Anterior cingulate cortex (tissue), 58 donors: ENCODE results near the gene RHOT2.

ENCODE experiments used
- DNase-seq, 58 donors: peaks; one replicate each; lab custom pipeline; 2025; lab: John Stamatoyannopoulos, UW

RHOT2 gene

DNA sequence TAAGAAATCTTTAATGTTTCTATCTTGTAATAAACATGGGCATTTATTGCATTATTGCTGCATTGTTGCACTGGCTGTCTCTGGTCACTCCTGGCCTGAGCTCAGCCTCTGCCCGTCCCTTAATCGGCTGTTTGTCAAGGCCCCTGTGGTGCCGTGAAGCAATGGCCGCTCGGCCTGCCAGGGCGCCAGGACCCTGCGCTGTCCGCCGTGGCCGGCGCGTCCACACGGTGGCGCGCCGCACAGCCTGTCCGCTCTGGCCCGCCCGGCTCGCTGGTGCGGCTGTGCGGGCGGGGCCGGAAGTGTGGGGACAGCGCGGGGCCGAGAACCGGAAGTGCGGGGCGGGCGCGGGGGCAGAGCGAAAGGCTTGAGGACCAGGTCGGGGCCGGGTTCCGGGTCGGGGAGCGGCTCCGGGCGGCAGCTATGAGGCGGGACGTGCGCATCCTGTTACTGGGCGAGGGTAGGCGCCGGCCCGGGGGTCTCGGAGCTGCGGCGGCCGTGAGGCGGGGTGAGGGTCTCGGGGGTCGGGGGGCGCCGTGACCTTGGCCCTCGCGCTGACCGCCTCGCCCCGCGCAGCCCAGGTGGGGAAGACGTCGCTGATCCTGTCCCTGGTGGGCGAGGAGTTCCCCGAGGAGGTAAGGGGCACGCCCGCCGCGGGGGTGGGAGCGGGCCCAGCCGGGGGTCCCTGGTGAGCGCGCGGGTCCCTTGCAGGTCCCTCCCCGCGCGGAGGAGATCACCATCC is at the start of gene RHOT2:
RHOT2 (plus strand) TSS at position 353 of the 739 bp plus-strand sequence; CDS start at position 421, 68 bp downstream.
- peak in 57 of 58 donors; percentile 12 to 93 (median 84) for DNase-seq

- no peak for DNase-seq
Measured at GRCh38 chr16:619476-620100, 48.3 kb upstream of the RHOT2 start.

DNA sequence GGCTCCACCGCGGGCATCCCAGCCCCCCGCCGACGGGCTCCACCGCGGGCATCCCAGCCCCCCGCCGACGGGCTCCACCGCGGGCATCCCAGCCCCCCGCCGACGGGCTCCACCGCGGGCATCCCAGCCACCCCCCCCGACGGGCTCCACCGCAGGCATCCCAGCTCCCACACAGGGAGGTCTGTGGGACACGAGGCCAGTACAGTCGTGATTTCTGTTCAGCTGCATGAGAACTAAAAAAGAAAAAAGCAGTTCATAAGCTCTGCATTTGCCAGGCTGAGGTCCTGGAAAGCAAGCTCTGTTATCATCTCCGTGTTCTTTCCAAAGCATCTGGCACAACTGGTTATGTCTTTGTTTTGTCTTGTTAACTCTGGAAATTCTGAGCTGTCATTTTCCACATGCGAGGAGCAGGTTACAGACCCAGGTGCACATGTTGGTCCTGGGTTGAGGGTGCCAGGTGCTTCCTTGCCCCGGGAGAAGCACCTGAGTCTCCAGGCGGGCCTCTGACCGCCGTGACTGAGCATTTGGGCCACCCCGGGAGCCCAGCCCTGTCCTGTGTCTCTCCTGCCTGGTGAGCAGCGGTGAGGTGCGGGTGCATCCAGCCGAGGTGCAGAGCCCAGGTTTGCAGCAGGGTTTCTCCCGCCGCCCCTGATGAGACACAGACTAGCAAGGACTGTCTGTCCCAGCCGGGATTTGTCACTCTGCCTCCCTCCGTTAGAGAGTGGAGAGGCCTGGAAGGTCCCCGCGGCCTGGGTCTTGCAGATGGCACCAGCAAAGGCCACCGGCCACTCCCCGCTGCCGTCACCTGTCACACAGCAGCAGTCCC is 47.0 kb upstream of the RHOT2 start:
- no peak for DNase-seq

DNA sequence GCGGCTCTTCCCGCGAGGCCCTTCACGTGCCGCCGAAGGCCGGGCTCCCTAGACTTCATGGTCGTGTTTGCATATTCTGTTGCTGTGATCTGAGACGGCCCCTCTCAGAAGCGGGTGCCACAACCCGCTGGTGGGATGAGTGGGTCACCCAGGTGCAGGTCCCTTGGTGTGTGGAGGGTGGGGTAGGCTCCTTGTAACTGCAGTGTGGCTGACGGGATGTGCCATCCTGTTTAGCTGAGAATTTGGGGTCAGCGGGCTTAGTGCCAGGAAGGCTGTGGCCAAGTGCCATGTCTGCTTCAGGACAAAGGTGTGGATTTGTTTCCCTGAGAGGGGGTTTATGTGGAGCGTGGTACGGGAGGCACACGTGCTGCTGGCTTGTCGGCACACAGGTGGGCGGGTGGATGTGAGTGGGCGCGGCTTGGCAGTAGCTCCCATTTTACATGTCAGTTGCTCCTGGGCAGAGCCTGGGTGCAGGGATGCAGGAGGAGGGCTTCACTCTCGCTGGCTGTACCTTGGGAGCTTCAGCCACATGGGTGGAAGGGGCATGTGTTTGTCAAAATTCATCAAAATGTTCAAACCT is 46.3 kb upstream of the RHOT2 start:
- DNase-seq: peak in 13 of 58 donors; percentile 11 to 47 (median 29)

DNA sequence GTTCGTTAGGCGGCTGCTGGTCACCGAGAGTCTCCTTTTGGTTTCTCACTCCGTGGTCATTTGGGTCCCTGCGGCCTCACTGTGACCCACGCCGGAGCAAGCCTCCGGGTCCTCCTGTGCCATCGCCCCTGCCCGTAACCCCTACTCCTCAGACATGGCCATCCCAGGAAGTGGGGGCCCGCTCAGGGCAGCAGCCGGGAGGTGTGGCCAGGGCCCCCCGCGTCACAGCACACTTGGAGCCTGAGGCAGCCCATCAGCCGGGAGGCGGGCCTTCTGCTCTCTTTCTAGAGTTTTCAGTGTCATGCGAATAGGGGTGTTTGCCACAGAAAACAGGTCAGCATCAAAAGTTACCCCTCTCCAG is 45.0 kb upstream of the RHOT2 start:
- DNase-seq: no peak

DNA sequence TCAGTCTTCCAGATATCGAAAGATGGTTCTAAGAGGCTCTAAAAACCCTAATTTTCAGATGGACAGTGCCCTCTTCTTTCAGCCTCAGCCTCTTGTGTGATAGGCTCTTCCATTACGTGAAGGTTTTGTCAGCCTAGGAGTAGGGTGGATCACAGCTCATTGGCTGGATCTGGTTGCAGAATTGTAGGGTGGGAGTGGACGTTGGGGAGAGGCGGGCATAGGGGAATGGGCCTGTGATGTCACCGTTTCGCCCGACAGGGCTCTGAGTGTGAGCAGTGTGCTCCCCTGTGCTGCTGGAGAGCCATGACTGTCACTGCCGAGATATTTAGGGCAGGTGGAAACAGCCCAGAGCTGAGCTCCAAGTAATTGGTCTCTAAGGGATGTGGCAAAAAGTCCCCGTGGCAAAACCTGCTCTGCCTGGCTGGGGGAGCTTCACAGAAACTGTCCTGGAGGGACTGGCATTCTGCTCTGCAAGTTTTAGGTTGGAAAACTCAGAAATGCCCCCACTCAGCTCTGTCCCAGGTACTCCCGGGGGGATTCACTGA is 43.3 kb upstream of the RHOT2 start:
- DNase-seq: peak in 1 of 58 donors; percentile 6

DNA sequence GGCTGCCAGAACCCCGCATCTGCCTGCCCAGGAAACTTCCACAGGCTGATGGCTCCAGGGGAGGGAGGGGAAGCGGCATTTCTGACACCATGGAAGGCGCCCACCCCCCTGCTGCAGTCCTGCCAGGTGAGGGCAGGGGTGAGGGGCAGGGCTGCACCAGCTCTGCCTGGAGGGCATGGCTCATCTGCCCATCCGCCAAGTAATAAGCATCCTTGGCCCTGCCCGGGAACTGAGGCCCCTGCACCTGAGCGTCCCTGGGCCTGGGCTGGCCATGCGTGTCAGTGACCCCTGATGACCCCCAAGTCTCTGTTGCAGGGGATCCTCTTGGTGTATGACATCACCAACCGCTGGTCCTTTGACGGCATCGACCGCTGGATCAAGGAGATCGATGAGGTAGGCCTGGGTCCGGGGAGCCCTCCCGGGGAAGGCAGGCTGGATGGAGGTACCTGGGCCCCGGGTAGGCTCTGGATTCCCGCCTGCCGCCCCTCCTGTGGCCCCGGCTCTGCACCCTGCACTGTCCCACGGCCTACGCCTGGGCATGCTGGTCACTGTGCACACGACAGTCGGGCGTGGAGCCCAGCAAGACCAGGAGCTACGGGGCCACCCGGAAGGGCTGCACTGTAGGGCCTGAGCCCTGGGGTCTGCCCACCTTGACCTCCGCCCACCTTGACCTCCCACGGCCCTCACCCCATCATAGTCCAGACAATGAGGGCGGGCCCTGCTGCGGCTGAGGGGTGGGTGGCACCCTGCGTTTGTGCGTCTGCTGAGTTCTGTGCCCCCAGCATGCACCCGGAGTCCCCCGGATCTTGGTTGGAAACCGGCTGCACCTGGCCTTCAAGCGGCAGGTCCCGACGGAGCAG is 42.6 kb upstream of the RHOT2 start:
- DNase-seq: no peak

DNA sequence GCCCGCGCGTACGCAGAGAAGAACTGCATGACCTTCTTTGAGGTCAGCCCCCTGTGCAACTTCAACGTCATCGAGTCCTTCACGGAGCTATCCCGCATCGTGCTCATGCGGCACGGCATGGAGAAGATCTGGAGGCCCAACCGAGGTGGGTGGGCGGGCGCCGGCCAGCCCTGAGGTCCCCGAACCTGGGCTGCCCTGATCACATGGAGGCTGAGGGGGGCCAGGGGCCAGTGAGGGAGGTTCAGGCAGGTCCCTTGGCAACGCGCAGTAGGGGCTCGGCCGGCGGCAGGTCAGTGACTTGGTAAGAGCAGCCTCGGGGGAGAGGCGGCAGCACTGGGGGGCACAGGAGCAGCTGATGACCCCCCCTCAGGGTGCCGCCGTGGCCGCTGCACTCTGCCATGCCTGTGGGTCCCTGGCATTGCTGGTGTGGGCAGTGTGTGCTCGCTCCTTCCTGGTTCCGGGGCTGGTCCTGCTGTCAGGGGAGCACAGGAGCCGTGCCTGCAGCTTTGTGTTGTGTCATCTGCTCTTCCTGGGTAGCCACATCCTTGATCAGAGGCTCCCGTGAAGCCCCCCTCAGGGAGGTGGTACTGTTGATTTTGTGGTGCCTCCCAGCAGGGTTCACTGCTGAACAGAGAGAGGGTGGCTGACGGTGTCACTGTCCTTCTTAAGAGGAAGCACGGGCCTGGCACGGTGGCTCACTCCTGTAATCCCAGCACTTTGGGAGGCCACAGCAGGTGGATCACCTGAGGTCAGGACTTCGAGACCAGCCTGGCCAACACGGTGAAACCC is 41.8 kb upstream of the RHOT2 start:
- DNase-seq: no peak

DNA sequence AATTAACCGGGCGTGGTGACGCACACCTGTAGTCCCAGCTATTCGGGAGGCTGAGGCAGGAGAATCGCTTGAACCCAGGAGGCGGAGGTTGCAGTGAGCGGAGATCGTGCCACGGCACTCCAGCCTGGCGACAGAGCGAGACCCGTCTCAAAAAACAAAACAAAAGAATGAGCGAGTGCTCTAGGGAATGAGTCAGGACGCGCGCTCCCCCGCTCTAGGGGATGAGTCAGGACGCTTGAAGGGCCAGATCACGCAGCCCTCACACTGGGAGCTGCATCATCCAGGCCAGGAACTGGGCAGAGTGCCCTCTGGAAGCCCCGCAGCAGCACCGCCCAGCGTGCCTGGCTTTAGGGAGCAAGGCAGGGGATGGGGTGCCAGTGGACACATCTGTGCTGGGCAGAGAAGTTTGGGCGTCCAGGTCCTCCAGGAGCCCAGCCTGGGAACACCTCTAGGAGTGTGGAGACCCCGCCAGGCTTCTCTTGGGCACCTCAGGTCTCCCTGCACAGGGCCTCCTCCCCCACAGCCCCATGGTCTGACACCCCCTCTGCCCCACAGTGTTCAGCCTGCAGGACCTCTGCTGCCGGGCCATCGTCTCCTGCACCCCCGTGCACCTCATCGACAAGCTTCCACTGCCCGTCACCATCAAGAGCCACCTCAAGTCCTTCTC is 41.0 kb upstream of the RHOT2 start:
- peak in 18 of 58 donors; percentile 3 to 58 (median 33) for DNase-seq

DNA sequence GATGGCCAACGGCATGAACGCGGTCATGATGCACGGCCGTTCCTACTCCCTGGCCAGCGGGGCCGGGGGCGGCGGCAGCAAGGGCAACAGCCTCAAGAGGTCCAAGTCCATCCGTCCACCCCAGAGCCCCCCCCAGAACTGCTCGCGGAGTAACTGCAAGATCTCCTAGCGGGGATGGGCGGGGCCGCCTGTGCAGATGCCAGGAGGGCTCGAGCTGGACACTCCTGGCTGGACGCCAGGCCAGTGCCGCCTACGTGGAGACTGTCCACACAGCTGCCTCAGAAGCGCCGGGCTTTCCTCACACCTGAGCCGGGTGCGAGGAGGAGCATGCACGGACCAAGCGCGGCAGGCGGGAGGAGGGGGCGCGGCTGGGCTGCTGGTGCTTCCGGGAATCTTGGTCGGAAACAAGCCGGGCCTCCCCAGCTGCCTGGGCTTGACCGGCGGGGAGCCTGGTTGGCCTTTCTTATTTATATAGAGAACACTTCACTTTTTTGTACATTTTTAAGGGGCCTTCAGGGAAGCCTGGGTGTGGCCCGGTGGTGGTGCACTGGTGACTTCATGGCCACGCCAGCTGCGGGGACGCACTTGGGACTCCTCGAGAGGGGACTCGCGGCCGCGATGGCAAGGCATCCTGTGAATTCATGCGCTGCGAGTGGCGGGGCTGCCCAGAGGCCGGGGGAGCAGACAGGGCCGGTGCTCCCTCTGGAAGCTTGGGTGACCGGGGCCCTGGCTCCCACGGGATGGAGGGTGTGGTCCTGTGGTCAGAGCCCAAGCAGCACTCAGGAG is 40.3 kb upstream of the RHOT2 start:
- DNase-seq: peak in 1 of 58 donors; percentile 31

GRCh38 chr16:628321-629061 is 39.4 kb upstream of the RHOT2 start:
- DNase-seq: no peak

- DNase-seq: peak in 1 of 58 donors; percentile 59
Measured at GRCh38 chr16:629185-629832, 38.6 kb upstream of the RHOT2 start.

DNA sequence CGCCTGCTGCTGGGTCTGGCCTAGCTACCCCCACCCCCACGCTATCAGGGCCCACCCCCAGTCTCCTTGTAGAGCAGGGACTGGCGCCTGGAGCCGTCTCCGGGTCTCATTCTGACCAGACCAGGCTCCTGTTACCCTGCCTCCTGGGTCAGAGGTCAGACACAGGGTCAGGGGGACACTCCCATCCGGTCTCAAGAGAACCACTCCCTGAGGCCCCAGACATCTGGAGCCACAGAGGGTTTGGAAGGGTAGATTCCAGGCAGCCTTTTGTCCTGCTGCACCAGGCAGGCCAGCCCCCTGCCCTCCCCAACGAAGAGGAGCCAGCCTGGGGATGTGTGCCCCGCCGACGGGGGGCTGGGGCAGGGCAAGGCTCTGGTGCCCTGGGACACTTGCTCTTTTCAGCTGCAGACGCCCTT is 38.1 kb upstream of the RHOT2 start:
- peak in 1 of 58 donors; percentile 59 for DNase-seq

- DNase-seq: no peak
Measured at GRCh38 chr16:630249-630814, 37.6 kb upstream of the RHOT2 start.

DNA sequence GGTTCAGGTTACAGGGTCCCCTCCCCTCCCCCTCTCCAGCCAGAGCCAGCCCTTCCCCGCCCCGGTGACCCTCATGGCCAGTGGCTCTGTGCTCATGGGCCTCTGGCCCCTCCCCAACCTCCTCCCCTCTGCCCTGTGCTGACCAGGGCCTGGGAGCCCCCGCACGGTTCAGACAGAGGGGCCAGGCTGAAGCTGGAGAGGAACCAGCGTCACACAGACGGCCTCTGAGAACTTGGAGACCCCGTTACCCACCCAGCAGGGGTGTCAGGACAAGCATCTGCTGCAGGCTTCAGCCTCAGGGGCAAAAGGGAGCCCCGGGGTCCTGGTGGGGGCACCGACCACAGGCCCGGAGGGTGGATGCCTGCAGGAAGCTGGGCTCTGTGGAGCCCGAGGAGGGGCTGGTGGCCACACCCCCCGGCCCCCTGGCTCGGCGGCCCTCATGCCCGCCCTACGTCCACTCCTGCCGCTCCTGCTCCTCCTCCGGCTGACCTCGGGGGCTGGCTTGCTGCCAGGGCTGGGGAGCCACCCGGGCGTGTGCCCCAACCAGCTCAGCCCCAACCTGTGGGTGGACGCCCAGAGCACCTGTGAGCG is 37.0 kb upstream of the RHOT2 start, which contains the start of gene WFIKKN1:
WFIKKN1 (plus strand) TSS at position 171 of the 591 bp plus-strand sequence; CDS start at position 440, 269 bp downstream.
- DNase-seq: peak in 1 of 58 donors; percentile 41
